Muscle layer of colon (tissue), 2 donors: ENCODE results near the gene GLOD5.
"Not testable (repeated sequence)": the region's sequence is repeated elsewhere in the genome, so short reads cannot be mapped to it uniquely, and the experiment has no call there.

Experiments used
- H3K27ac ChIP-seq: one replicate; pipeline ENCODE4 v1.7.0; 2013; ENCODE audit warnings: low read depth, mild to moderate bottlenecking, low read length, moderate library complexity
- H3K27me3 ChIP-seq, 2 donors: one replicate each; pipeline ENCODE4 v1.7.0; 2013; ENCODE audit warnings: low read length in 2 of 2, mild to moderate bottlenecking in 2 of 2; ENCODE audit not compliant: insufficient read depth in 2 of 2, control insufficient read depth in 1 of 2
- H3K36me3 ChIP-seq: one replicate; pipeline ENCODE4 v1.7.0; 2013; ENCODE audit warnings: mild to moderate bottlenecking, low read length; ENCODE audit not compliant: insufficient read depth
- H3K4me1 ChIP-seq: one replicate; pipeline ENCODE4 v1.7.0; 2013; ENCODE audit warnings: mild to moderate bottlenecking, low read length; ENCODE audit not compliant: insufficient read depth
- H3K4me3 ChIP-seq, 2 donors: one replicate each; pipeline ENCODE4 v1.7.0; 2013; ENCODE audit warnings: low read length in 2 of 2, low read depth in 1 of 2, mild to moderate bottlenecking in 1 of 2, moderate library complexity in 1 of 2
- H3K9ac ChIP-seq: one replicate; pipeline ENCODE4 v1.7.0; 2013; ENCODE audit warnings: low read length
- H3K9me3 ChIP-seq: one replicate; pipeline ENCODE4 v1.7.0; 2013; ENCODE audit warnings: mild to moderate bottlenecking, low read length
- donor health status: abdominal sarcoma.
- donor health status: Adenocarcinoma of cecum.

Gene GLOD5

GRCh38 chrX:48818866-48819265 is 57.3 kb downstream of the GLOD5 start:
- Histone ChIP-seq H3K36me3 (peaks cover 42% of the 10 kb centered on the region), H3K4me1 (no peaks in the 10 kb centered on the region), H3K9ac (no peak overlapping the region), H3K27ac (no peak overlapping the region), H3K4me3 (no peak overlapping the region), H3K27me3 (peaks cover 0 to 5% of the 10 kb centered on the region in 2 donors), H3K9me3 (no peaks in the 10 kb centered on the region)

- not testable (repeated sequence) for H3K9ac ChIP-seq, H3K27ac ChIP-seq, H3K4me1 ChIP-seq, H3K9me3 ChIP-seq, H3K27me3 ChIP-seq, H3K4me3 ChIP-seq
- peaks cover 40% of the 10 kb centered on the region for H3K36me3 ChIP-seq
Observed at GRCh38 chrX:48819394-48819793, 57.8 kb downstream of the GLOD5 start.

- H3K27ac ChIP-seq = no peak overlapping the region
- H3K36me3 ChIP-seq = peaks cover 32% of the 10 kb centered on the region
- no peaks in the 10 kb centered on the region for H3K9me3 ChIP-seq
- H3K9ac ChIP-seq = no peak overlapping the region
- H3K27me3 ChIP-seq = no peaks in the 10 kb centered on the region
- no peak overlapping the region for H3K4me3 ChIP-seq
- no peaks in the 10 kb centered on the region for H3K4me1 ChIP-seq
Observed at GRCh38 chrX:48823053-48823452, 61.5 kb downstream of the GLOD5 start.
